Measurements from ENCODE around the gene DHCR7. TPM values are rescaled to one million over a fixed set of nuclear protein-coding genes. Genes with fewer than 3 reads are reported as not detected.

DHCR7 gene
- total RNA-seq, 1 donor from 2014 or later, result 6.0 TPM

DNA sequence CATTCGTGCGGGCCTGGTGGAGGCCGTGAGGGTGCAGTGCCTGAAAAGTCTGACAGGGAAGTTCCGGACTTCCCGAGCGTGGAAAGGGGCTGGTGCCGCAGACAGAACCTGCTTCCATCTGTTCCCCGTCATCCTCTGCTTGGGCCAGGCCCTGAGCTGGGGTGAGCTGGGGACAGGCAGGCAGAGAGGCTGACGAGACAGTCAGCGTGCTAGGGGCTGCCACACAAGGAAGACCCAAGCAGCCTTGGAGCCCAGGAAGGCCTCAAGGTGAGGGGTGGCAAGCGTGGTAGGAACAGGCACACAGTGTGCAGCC, 30.3 kb upstream of the DHCR7 start:
- no peak for DNase-seq (ENCODE audit: low spot score)

DNA sequence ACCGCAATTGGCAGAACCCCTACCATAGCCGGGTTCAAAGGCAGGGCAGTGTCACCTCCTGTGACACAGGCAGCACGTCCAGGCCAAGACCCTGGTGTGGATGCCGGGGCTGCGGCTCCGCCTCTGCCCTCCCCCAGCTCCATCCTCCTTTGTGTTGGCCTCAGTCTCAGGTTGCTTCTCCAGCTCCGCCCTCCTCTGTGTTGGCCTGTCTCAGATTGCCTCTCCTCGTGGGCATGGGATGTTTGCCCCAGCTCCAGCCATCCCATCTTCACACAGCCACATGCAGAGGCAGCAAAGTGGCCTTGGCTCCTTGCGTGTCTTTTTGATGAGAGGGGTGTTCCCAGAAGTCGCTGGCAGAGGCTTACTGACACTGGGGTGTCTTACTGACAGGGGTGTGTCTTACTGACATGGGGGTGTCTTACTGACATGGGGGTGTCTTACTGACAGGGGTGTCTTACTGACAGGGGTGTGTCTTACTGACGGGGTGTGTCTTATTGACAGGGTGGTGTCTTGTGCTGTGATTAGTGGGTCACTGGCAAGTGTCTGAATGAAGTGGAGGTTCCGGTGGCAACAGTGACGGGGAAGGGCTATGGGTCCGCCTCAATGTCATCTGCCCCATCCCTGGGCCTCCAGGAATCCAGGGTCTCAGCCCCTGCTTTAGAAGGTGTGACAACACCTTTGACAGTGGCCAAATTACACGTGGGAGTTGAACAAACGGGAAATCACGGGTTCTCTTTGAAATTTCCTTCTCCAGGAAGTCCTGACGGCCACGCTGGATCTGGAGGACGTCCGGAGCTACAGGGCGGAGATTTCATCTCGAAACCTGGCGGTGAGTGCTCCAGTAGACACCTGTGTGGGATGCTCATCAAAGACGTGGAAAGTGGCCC, 29.7 kb upstream of the DHCR7 start:
- no peak for DNase-seq (ENCODE audit: low spot score)

DNA sequence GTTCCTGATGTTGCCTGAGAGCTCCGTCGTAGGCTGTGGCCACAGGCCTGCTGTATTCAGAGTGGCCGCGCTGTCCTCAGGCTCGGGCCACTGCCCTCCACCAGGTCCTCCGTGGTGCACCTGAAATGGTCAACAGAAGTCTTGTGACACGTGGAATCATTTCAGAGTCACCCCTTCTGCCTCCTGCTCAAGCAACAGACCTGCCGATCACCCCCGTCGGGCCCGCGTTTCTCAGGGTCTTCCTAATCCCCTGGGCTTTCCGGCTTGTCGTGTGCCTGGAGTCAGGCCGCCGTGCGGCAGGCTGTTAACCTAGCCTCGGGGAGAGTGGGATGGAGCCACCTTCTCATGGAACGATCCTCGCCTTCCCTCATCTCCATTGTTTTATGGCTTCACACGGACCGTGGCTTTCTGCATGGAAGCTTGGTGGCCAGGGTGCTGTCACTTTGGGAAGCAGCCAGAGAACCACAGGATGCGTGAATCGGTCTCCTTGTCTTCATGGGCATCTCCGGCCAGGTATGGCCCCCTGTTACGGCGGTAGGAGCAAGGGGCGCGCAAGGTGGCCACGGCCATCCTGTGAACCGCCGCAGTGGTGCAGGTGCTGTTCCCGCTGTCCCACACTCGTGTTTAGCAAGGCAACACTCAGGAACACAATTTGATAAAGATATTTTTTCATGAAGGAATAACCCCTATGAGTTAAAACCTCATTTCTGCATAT, 28.9 kb upstream of the DHCR7 start:
- no peak for DNase-seq (ENCODE audit: low spot score)

DNA sequence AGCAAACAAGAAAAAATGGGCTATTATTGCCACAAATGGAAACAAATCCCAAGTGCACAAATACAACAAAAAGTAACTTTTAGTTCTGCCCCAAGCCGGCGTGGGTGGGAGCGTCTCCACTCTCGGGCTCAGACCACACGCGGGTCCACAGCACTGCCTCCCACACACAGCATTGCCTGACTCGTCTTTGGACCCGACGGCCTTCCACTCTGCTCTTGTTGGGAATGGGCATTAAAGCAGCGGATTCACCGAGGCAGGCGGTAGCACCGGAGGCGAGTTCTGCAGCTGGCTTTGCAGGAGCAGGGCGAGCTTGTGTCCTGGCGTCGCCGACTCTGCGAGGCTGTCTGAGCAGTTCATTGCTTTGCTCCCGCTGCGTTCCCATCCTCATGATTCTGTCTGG, 27.8 kb upstream of the DHCR7 start:
- DNase-seq (ENCODE audit: low spot score), result no peak

GRCh38 chr11:71474771-71475483, 26.7 kb upstream of the DHCR7 start:
- DNase-seq (ENCODE audit: low spot score), result no peak

DNA sequence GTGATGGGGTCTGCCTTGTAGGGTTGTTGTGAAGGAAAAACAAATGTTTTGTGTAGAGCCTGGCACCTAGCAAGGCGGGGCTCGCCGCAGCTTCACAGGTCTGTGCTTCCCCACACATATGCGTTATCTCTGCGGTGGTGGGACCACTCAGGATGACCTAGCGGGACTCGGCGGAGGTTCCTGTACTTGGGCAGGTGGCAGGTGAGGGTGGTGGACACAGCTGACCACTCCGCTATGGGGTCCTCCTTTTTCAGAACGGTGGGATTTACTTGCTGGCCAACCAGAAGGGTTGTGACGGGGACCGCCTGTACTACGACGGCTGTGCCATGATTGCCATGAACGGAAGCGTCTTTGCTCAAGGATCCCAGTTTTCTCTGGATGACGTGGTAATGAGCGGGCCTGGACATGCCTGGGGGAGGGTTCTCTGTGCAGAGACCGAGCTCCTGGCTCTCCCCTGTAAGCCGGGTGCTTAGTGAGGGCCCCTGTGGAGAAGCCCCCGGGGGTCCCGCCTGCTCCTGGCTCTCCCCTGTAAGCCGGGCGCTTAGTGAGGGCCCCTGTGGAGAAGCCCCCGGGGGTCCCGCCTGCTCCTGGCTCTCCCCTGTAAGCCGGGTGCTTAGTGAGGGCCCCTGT, 26.1 kb upstream of the DHCR7 start:
- DNase-seq (ENCODE audit: low spot score), result no peak

- no peak for DNase-seq (ENCODE audit: low spot score)
Observed at GRCh38 chr11:71473793-71474080, 25.5 kb upstream of the DHCR7 start.

DNA sequence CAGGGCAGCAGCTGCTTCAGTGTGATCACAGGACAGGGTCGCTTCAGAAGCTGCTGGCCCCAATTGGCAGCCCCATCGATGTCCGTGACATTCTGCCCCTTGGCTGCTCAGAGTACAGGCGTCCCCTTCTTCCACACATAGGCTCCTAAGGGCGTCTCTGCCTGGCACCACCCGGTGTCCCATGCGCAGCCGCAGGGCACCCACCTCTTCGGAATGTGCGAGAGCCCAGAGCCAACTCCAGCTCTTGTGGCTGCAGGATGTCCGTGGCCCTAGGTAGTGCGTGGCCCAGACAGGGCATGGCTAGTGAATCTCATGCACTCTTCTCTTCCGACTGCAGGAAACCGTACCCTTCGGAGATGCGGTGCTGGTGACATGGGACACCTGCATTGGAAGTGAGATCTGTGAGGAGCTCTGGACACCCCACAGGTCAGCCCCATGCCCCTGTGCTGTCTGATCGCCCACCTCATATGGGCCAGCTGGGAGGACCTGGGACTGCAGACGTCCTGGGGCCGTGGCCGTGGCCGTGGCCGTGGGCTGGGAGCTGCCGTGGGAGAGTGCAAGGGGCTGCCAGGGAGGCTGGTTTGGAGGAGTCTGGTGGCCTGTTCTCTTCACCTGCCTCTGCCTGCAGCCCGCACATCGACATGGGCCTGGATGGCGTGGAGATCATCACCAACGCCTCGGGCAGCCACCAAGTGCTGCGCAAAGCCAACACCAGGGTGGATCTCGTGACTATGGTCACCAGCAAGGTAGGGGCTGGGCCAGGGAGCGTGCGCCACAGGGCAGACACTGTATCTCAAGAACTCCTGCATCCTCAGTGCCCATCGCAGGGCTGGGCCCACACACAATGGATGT, 25.0 kb upstream of the DHCR7 start:
- no peak for DNase-seq (ENCODE audit: low spot score)

DNA sequence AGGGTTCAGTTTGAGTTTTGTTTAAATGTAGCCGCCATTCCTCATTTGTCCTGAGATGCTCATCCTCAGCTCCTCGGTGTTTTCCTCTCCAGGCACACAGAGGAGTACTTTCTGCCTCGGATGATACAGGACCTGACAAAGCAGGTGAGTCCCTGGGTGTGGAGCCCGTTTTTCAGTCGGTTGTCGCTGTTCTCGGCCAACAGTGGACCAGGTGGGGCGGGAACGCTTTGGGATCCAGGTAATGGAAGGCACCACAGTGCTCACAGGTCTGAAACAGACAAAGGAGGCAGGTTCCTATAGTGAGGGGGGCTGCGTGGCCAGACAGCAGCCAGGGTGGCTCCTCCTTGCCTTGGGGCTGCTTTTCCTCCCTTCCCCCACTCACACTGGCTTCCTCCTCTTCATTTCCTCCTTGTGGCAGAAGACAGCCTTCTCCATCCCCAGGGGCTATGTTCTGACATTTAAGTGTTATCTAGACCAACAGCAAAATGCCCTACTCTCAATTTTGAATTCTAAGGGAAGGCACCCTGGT, 24.2 kb upstream of the DHCR7 start:
- no peak for DNase-seq (ENCODE audit: low spot score)

- DNase-seq (ENCODE audit: low spot score), result no peak
Observed at GRCh38 chr11:71470946-71471345, 22.8 kb upstream of the DHCR7 start.

DNA sequence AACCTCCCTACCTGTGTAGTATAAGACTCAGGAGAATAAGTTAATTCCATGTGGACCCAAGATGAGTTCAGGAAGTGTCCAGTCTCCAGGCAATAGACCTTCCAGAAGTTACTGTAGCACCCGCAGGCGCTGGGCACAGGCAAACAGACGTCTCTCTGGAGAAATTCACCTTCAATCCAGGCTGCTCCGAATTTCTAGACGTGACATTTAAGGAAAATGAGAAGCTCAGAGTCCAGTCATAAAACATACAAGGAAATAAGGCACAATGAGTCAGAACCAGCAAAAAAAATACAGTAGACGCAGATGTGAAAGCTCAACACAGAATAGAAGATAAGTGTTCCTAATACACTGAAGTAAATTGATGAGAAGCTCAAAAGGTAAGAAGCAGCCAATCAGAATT, 19.0 kb upstream of the DHCR7 start:
- no peak for DNase-seq (ENCODE audit: low spot score)

DNA sequence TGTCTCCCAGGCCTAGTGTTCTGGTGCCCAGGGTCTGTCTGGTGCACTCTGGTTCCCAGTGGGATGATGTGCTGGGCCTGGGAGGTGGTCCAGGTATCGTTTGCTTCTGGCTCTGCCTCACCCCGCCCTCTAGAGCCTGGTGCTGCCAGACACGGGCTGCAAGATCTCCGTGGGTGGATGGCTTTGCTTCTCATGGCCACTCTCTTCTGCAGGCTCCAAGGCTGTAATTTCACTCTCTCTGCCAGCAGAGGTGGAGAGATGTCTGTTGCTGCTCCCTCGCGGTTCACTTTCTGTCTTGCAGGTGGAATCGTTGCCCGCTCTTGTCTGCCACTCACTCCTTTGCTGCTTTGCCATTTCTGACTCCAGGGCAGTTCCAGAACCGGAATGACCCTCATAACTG, 18.2 kb upstream of the DHCR7 start:
- no peak for DNase-seq (ENCODE audit: low spot score)

- DNase-seq (ENCODE audit: low spot score), result no peak
Observed at GRCh38 chr11:71465054-71465453, 16.9 kb upstream of the DHCR7 start.

DNA sequence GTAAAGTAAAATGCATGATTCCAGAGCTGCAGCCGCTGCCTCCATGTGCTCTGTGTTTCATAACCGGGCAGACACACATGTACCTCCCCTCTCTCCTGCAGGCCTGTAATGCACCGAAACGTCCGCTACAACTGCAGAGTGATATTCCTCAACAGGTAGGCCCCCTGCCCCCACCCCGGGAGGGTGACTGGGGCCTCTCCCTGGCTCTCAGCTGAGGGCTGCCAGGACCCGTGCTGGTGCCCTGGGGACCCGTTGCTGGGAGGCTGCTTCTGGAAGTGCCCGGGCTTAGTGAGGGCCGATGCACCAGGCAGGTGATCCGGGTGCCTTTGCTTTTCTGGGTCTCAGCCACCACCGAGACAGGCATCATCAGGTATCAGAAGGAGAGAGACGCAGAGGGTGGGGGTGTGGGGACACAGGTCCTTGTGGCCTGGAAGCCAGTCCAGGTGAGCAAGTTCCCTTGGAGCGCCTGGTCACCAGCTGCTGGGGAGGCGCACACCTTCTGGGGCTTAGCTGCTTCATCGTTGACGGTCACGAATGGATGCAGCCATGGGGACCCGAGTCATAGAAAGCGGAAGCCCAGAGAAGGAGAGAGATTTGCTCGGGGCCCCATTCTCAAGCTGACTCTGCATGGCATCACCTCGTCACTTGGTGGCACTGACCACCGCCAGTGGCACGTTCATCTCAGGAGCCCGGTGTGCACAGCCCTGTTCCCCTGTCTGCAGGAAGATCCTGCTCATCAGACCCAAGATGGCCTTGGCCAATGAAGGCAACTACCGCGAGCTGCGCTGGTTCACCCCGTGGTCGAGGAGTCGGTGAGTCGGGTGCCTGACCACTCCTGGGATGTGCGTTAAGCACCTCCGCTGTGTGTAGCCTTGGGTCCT, 15.4 kb upstream of the DHCR7 start:
- DNase-seq (ENCODE audit: low spot score), result no peak

GRCh38 chr11:71462726-71463125, 14.5 kb upstream of the DHCR7 start:
- no peak for DNase-seq (ENCODE audit: low spot score)

- no peak for DNase-seq (ENCODE audit: low spot score)
Observed at GRCh38 chr11:71461696-71462095, 13.5 kb upstream of the DHCR7 start.

DNA sequence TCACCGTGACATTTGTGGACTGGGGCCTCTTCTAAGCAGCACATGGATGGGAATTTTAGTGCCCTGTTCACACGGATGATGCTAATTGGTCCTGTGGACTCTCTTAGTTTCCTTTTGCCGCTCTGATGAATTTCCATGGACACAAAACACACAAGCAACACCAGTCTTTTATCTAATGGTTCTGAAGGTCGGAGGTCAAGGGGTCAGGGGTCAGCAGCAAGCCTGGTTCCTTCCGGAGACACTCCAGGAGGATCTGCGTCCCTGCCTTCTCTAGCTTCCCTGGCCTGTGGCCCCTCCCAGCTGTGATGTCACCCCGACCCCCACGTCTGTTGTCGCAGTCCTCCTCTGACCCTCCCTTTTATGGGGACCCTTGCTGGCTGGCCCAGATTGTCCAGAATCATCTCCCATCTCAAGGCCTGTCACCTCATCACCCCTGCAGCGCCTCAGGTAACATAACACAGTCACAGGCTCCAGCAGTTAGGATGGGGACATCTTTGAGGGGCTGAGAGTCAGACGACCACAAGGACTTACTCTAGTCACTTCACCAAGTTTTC, 11.7 kb upstream of the DHCR7 start:
- no peak for DNase-seq (ENCODE audit: low spot score)

DNA sequence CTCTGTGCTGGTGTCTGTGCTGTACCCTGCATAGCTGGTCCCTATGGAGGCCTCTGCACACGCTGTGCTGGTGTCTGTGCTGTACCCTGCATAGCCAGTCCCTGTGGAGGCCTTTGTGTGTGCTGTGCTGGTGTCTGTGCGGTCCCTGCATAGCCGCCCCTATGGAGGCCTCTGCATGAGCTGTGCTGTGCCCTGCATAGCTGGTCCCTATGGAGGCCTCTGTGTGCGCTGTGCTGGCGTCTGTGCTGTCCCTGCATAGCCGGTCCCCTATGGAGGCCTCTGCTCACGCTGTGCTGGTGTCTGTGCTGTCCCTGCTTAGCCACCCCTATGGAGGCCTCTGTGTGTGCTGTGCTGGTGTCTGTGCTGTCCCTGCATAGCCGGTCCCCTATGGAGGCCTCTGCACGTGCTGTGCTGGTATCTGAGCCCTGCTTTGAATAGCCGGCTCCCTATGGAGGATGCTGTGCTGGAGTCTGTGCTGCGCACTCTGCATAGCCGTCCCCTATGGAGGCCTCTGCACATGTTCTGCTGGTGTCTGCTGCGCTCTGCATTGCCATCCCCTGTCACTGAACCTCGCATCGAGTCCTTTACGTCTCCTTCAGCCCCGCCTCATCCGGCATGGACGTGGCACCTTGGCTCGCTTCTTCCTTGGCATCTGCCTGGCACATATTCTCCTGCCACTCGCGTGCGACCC, 11.0 kb upstream of the DHCR7 start:
- no peak for DNase-seq (ENCODE audit: low spot score)
